ENCODE data around the gene SLC16A12.

GRCh38 chr10:89392974-89393373, 142.4 kb downstream of the SLC16A12 start:
- TF ChIP-seq POLR2A (IDR thresholded peaks at IDR 0.05) (no peak), CTCF (IDR thresholded peaks at IDR 0.05) (no peak)
